Mesothelial cell of epicardium (in vitro differentiated cells): ENCODE data around the gene TENM4. TPM values are rescaled to one million over a fixed set of nuclear protein-coding genes. Genes with fewer than 3 reads are reported as not detected.
A peak's percentile ranks its signal among the peaks of the same experiment; 100 is the strongest.

Source experiments
- DNase-seq, 2 experiments: peaks; one replicate each; pipeline ENCODE4 v3.0.0; 2021; ENCODE audit warnings: low spot score in 2 of 2; ENCODE audit not compliant: unreplicated experiment in 2 of 2
- H3K27ac Mint-ChIP-seq: 2 replicates; pipeline ENCODE4 v1.8.0; 2021; ENCODE audit warnings: mixed read lengths
- H3K27me3 Mint-ChIP-seq: 2 replicates; pipeline ENCODE4 v1.8.0; 2021; ENCODE audit warnings: low read depth, mixed read lengths
- H3K36me3 Mint-ChIP-seq: 2 replicates; pipeline ENCODE4 v1.8.0; 2021; ENCODE audit warnings: mixed read lengths
- H3K4me1 Mint-ChIP-seq: 2 replicates; pipeline ENCODE4 v1.8.0; 2021; ENCODE audit warnings: mixed read lengths
- H3K4me3 Mint-ChIP-seq: 2 replicates; pipeline ENCODE4 v1.8.0; 2021; ENCODE audit warnings: mild to moderate bottlenecking, moderate library complexity, mixed read lengths
- H3K9me3 Mint-ChIP-seq: 2 replicates; pipeline ENCODE4 v1.8.0; 2021; ENCODE audit warnings: mixed read lengths
- CTCF ChIP-seq: fragments of 200-600 bp; sonication (generic); IDR thresholded peaks from one replicate; pipeline ENCODE4 v1.5.0; 2021; ENCODE audit warnings: antibody characterized with exemption; ENCODE audit not compliant: unreplicated experiment
- total RNA-seq: library from RNA; stranded (reverse); gene quantifications from 3 replicates; pipeline ENCODE4 v1.2.1, GENCODE V29; 2021

The TENM4 gene
- 177 to 187 TPM (median 181 TPM) in 3 replicates for total RNA-seq

DNA sequence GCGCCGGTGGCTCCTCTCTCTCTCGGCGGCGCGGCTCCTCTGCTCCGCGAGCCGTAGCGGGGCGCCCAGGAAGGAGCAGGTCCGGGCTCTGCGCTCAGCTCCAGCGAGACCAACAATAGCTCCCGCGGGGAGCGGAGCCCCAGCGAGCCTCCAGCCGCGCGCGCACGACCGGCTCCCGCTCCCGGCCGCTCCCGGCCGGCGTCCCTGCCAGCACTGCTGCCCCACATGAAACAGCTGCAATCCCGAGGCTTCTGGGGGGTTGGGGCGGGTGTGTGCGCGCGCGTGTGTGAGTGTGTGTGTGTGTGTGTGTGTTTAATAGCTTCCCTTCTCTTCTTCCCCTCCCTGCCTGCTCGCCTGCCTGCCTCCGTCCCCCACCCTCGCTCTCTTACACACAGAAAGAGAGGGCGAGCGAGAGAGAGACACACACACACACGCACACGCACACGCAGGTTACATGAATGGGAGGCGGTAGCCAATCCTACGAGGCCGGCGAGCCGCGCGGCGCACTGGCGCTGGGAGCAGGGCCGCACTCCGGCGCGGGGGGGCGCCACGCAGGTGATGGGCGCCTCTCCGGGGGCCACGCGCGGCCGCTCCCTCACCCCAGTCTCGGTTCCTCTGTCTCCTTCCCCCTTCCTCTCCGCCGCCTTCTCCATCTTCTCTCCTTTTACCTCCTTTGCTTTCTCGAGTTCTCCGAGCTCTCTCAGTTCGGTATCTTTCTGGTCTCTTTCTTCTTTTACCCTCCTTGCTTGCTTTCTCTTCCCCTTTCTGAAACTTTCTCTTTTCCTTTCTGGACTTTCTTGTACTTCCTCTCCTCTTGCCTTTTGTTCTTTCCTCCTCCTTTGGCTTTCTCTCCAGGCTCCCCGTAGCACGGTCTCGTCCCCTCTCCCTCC, at the start of gene TENM4:
TENM4 (minus strand) TSS at position 460 of the 890 bp plus-strand sequence. CDS start 371,086 bp downstream, outside the sequence.
- peak within 1 kb of the TSS; percentile 93 for H3K27ac Mint-ChIP-seq
- H3K27me3 Mint-ChIP-seq = peaks cover 70% of the 10 kb centered on the region
- no peaks in the 10 kb centered on the region for H3K36me3 Mint-ChIP-seq
- peaks cover 43% of the 10 kb centered on the region for H3K4me1 Mint-ChIP-seq
- H3K9me3 Mint-ChIP-seq = no peaks in the 10 kb centered on the region
- TF ChIP-seq CTCF = peak; percentile 23
- peak; percentile 52 to 78 for DNase-seq
- H3K4me3 Mint-ChIP-seq = peak within 1 kb of the TSS; percentile 78

DNA sequence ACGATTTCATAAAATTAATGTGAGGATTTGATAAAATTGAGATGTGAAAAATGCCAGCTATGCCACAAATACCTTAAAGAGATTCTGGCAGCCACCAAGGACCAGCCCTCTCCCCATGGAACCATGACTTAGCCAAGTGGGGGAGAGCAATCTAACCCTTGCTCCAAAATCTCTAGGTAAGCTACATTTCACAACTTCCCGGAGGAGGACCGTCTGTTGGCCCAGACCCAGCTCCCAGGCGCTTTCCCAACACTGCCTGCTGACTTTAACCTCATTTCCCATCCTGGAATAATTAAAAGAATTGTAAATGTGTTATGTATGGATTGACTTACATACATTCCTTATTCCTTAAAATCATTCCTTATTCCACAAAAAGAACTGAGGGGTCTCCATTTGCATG, 47.5 kb upstream of the TENM4 start:
- DNase-seq = no peak
- Mint-ChIP-seq H3K27me3 (peaks cover 12% of the 10 kb centered on the region), H3K27ac (no peak overlapping the region)

GRCh38 chr11:79487412-79487811, 46.6 kb upstream of the TENM4 start:
- Mint-ChIP-seq H3K4me3 (no peak overlapping the region), H3K9me3 (no peaks in the 10 kb centered on the region), H3K27me3 (peaks cover 12% of the 10 kb centered on the region), H3K4me1 (peaks cover 7% of the 10 kb centered on the region), H3K36me3 (no peaks in the 10 kb centered on the region), H3K27ac (no peak overlapping the region)
- no peak for DNase-seq
- no peak for TF ChIP-seq CTCF

More for the DNA sequence above, 47.5 kb upstream of the TENM4 start:
- Mint-ChIP-seq H3K4me3 (no peak overlapping the region), H3K4me1 (peaks cover 7% of the 10 kb centered on the region), H3K36me3 (no peaks in the 10 kb centered on the region), H3K9me3 (no peaks in the 10 kb centered on the region)
- no peak for TF ChIP-seq CTCF

GRCh38 chr11:79486242-79486984, 45.6 kb upstream of the TENM4 start:
- no peaks in the 10 kb centered on the region for H3K9me3 Mint-ChIP-seq
- no peak overlapping the region for H3K27ac Mint-ChIP-seq
- peaks cover 7% of the 10 kb centered on the region for H3K4me1 Mint-ChIP-seq
- H3K27me3 Mint-ChIP-seq = peaks cover 12% of the 10 kb centered on the region
- TF ChIP-seq CTCF = no peak
- DNase-seq = no peak
- H3K4me3 Mint-ChIP-seq = no peak overlapping the region
- H3K36me3 Mint-ChIP-seq = no peaks in the 10 kb centered on the region

DNA sequence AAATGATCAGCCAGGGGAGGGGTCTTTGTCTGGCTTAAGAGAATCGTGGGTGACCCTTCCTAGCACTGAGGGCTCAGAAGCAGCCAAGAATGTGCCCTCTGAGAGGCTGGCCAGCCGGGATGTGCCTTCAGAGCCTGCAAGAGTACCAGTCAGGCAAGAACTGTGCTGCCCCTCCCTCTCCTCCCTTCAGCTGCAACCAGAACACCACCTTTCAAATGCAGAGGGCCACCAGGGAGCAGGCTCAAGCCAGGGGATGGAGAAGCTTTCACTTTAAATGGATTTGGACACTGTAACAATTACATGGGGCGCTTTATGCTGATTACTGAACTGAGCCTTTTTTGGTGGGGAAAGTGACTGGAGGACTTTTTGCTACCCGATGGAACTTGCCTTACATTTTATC, 44.9 kb upstream of the TENM4 start:
- Mint-ChIP-seq H3K9me3 (no peaks in the 10 kb centered on the region), H3K36me3 (no peaks in the 10 kb centered on the region), H3K27me3 (peaks cover 12% of the 10 kb centered on the region), H3K4me1 (peaks cover 7% of the 10 kb centered on the region), H3K4me3 (no peak overlapping the region), H3K27ac (no peak overlapping the region)
- TF ChIP-seq CTCF = no peak
- no peak for DNase-seq
